ENCODE data around the gene TRAPPC10. TPM values are rescaled to one million over a fixed set of nuclear protein-coding genes. Genes with fewer than 3 reads are reported as not detected.

TRAPPC10 gene
- polyA plus RNA-seq, 1 experiment = 26.0 TPM

GRCh38 chr21:43988506-43989230 is 23.4 kb upstream of the TRAPPC10 start:
- Histone ChIP-seq H3K27ac (ENCODE audit: low read depth, low read length) (no peak overlapping the region), H3K27me3 (ENCODE audit: control insufficient read depth, insufficient read depth, low read length) (peaks cover 3% of the 10 kb centered on the region), H3K9me3 (ENCODE audit: control insufficient read depth, insufficient read depth, low read length) (peaks cover 5% of the 10 kb centered on the region; the same call in 1 of the 2 replicates), H3K4me3 (ENCODE audit: low read depth, low read length) (no peak overlapping the region)
- CTCF ChIA-PET = interaction anchor here (1.4 kb wide), 1 partner anchor 14 kb away, joined by 4 read pairs; no protein-coding TSS in a partner anchor
- POLR2A ChIA-PET = interaction anchor here (0.5 kb wide), 1 partner anchor 94 kb away, joined by 4 read pairs; no protein-coding TSS in a partner anchor
- TF ChIP-seq CTCF (IDR thresholded peaks at IDR 0.05; ENCODE audit: low read depth, low read length) = no peak
- DNase-seq (ENCODE audit: low read depth, low spot score) = no peak

- DNase-seq (ENCODE audit: low read depth, low spot score) = no peak
- Histone ChIP-seq H3K27ac (ENCODE audit: low read depth, low read length) (no peak overlapping the region), H3K27me3 (ENCODE audit: control insufficient read depth, insufficient read depth, low read length) (peaks cover 3% of the 10 kb centered on the region), H3K4me3 (ENCODE audit: low read depth, low read length) (no peak overlapping the region), H3K9me3 (ENCODE audit: control insufficient read depth, insufficient read depth, low read length) (peaks cover 5% of the 10 kb centered on the region; the same call in 1 of the 2 replicates)
- TF ChIP-seq CTCF (IDR thresholded peaks at IDR 0.05; ENCODE audit: low read depth, low read length) = no peak
- ChIA-PET CTCF (interaction anchor here (1.4 kb wide), 1 partner anchor 14 kb away, joined by 4 read pairs; no protein-coding TSS in a partner anchor), POLR2A (interaction anchor here (0.7 kb wide), 1 partner anchor 17 kb away, joined by 5 read pairs; no protein-coding TSS in a partner anchor)
These were observed 22.7 kb upstream of the TRAPPC10 start for GRCh38 chr21:43989401-43989800.

- no peak for TF ChIP-seq CTCF (IDR thresholded peaks at IDR 0.05; ENCODE audit: low read depth, low read length)
- Histone ChIP-seq H3K27ac (ENCODE audit: low read depth, low read length) (no peak overlapping the region), H3K9me3 (ENCODE audit: control insufficient read depth, insufficient read depth, low read length) (peaks cover 7% of the 10 kb centered on the region), H3K27me3 (ENCODE audit: control insufficient read depth, insufficient read depth, low read length) (no peaks in the 10 kb centered on the region), H3K4me3 (ENCODE audit: low read depth, low read length) (no peak overlapping the region)
- ChIA-PET CTCF (no interaction called here), POLR2A (no interaction called here)
- DNase-seq (ENCODE audit: low read depth, low spot score) = no peak
These were observed 20.6 kb upstream of the TRAPPC10 start for GRCh38 chr21:43991447-43991991.

- Histone ChIP-seq H3K27me3 (ENCODE audit: control insufficient read depth, insufficient read depth, low read length) (no peaks in the 10 kb centered on the region), H3K27ac (ENCODE audit: low read depth, low read length) (no peak overlapping the region), H3K4me3 (ENCODE audit: low read depth, low read length) (no peak overlapping the region), H3K9me3 (ENCODE audit: control insufficient read depth, insufficient read depth, low read length) (peaks cover 7% of the 10 kb centered on the region)
- CTCF ChIA-PET = no interaction called here
- POLR2A ChIA-PET = no interaction called here
- TF ChIP-seq CTCF (IDR thresholded peaks at IDR 0.05; ENCODE audit: low read depth, low read length) = no peak
- no peak for DNase-seq (ENCODE audit: low read depth, low spot score)
These were observed 20.0 kb upstream of the TRAPPC10 start for GRCh38 chr21:43992121-43992520.

- no peak for TF ChIP-seq CTCF (IDR thresholded peaks at IDR 0.05; ENCODE audit: low read depth, low read length)
- ChIA-PET CTCF (no interaction called here), POLR2A (no interaction called here)
These were observed 18.6 kb upstream of the TRAPPC10 start for GRCh38 chr21:43993420-43993934.

More at GRCh38 chr21:43993420-43993934, 18.6 kb upstream of the TRAPPC10 start:
- H3K27me3 ChIP-seq (ENCODE audit: control insufficient read depth, insufficient read depth, low read length) = no peaks in the 10 kb centered on the region
- H3K27ac ChIP-seq (ENCODE audit: low read depth, low read length) = no peak overlapping the region
- no peak for DNase-seq (ENCODE audit: low read depth, low spot score)
- H3K9me3 ChIP-seq (ENCODE audit: control insufficient read depth, insufficient read depth, low read length) = peaks cover 7% of the 10 kb centered on the region
- no peak overlapping the region for H3K4me3 ChIP-seq (ENCODE audit: low read depth, low read length)

All from AG04450 (cell line).